CD4-positive, alpha-beta T cell treated with Interferon gamma for 1 hour (primary cell): Measurements from ENCODE around the gene CCDC60.

Source experiments
- DNase-seq: peaks from one replicate; pipeline ENCODE4 v3.0.0-alpha.2; 2020

CCDC60 gene

DNA sequence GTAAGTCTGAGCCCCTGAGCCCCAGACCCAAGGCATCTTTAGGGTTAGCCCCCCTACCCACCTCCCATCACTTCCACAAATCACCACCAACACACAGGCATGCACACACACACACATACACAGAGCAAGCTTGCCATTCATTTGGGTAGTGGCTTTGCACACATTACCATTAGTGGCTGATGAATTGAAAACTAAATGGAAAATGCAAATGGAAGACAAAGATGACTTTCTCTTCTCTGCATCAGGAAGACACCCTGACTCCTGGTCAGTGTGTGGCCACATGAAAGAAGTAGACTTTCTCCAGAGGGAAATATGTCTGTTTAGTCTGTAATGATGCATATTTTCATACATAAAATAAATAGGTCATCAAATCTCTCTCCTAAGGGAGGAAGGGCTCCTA, 55.2 kb downstream of the CCDC60 start:
- DNase-seq: no peak

DNA sequence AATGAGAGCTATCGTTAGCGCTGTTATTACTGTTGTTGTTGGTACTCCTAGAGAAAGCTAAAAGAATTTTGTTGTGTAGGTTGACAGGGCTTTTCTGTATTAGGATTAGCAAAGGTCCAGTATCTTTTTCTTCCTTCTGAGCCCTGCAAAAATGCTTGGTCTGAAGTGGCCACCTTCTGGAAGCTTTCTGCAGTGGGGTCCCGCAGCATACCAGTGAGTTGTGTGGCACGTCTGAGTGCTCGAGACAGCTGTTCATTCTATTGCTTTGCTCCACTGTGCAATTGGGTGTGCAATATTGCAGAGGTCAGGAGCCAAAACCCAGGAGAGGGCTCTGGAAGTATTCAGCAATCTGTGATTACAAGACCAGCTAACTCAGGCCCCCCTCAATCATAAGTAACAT, 57.1 kb downstream of the CCDC60 start:
- DNase-seq: no peak

DNA sequence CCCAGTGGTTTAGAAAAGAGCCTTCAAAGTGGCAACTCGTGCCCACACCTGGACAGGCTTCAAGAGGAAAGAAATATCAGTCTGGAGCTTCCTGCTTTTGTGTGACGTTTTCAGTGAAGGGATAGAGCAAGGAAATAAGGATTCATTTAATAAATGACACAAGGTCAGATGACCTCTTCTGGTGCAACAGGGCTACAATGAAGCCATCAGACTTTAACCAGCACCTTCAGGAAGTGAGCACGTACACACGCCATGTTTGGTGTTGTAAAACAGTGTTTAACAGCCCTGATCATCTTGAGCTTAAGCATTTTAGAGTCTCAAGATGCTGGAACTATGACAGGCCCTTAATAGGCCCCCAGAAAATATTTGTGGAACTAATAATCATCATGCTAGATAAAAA, 59.1 kb downstream of the CCDC60 start:
- no peak for DNase-seq

DNA sequence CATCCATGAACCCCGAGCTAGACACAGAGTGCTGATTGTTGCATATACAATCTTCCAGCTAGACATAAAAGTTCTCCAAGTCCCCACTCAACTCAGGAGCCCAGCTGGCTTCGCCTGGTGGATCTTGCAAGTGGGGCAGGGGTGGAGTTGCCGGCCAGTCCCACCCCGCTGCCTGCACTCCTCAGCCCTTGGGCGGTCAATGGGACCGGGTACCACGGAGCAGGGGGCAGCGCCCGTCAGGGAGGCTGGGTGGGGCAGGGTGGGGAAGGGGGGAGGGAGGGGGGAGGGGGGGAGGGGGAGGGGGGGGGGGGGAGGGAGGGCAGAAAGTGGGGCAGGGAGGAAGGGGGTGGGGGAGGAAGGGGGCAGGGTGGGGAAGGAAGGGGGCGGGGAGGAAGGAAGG, 63.0 kb downstream of the CCDC60 start:
- no peak for DNase-seq

DNA sequence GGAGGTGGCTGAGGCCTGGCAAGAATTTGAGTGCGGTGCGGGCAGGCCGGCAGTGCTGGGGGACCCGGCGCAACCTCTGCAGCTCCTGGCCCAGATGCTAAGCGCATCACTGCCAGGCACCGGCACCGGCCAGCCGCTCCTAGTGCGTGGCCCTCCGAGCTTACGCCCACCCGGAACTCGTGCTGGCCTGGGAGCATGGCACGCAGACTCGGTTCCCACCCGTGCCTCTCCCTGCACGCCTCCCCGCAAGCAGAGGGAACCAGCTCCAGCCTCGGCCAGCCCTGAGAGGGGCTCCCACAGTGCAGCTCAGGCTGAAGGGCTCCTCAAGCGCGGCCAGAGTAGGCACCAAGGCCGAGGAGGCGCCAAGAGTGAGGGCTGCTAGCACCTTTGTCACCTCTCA, 63.7 kb downstream of the CCDC60 start:
- no peak for DNase-seq

DNA sequence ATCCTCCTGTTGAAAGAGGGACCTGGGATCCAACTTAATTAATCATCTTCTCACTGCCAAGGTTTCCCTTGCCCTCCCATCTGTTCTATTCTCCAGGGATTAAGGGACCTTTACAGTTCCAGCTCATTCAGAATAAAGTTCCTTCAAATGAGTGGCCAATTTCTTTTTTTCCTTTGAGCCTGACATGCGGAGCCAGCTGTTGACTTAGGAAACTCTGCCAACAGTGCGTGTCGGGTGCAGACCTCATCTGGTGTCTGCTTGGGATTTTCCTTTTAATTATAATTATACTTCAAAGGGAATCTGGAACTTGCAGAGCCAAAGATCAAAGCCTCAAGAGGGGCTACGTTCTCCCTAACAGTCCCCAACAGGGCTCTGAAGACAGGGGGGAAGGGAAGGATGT, 64.8 kb downstream of the CCDC60 start:
- DNase-seq: no peak

DNA sequence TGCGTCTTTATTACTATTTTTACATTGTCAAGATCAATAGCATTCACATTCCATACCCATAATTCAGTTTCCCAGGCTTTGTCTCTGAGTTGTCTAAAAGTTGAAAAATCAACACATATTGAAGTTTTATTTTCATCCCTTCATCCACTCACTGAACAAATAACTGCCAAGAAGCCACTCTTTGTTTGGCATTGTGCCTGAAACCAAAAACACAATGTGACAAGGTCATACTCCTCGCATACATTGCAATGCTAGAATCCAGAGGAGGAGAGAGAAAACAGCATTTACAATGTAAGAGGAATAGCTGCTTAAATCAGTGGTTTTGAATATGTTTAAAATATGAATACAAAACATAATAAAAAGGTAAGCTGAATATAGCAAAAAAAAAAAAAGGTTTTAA, 71.8 kb downstream of the CCDC60 start:
- no peak for DNase-seq

DNA sequence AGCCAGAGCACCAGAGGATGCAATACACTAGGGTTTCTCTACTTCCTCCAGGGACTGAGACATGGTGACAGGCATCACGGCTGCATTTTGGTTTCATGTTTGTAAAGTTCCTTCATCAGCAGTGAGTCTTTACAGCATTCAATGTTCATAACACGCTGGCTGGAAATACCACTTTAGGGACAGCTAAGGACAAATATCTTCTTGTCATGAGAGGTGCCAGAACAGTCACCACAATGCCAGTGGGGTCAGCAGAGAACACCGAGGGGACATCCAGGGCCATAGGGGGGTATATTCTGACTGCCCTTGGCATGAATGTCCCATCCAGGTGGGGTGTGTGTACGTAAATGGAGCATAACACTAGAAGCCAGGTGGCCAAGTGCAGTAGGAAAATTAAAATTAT, 72.3 kb downstream of the CCDC60 start:
- no peak for DNase-seq

DNA sequence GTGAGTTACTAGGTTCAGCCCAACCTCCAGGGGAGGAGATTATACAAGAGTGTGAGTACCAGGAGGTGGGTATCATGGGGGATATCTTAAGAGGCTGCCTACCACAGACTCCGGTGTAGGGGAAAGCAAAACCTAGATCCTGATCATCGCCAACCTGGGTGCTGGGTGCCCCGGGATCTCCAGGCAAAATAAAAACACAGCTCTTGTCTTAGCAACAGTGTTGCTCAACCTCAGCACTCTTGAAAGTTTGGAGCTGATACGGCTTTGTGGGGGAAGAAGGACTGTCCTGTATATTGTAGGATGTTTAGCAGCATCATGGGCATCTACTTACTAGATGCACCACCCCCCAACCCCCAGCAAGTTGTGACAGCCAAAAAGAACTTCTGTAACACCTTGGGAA, 74.5 kb downstream of the CCDC60 start:
- DNase-seq: no peak

DNA sequence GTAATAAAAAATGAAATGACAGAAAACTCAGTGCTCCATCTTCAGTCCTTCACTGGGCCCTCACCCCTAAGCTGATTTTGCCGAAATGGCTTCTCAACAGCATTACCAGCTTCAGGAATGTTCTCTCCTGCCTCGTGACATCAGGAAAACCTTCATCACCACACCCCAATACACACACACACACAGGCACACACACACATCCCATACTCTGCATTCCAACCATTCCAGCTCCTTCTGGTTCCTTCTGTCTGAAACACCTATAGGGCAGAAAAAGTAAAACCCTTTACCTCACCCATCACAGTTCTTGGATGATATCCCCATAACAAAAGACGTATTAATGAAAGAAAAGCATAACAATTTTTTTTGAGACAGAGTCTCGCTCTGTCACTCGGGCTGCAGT, 75.9 kb downstream of the CCDC60 start:
- no peak for DNase-seq

DNA sequence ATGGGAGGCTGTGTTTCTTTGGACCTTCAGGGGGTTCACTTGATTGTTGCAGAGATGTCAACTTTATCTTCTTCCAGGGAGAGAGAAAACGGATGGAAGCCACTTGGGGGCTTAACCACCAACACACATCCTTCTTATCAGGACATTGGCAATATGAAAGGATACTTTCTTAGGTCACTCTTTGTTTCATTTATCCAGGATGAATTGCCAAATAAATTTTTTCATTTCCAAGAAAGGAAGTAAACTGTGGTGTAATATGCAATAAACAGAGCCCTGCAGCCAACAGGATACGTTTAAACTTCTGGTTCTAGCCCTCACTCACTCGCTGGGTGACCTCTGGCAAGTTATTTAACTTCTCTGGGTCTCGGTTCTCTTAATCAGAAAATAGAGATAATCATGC, 77.8 kb downstream of the CCDC60 start:
- DNase-seq: no peak

DNA sequence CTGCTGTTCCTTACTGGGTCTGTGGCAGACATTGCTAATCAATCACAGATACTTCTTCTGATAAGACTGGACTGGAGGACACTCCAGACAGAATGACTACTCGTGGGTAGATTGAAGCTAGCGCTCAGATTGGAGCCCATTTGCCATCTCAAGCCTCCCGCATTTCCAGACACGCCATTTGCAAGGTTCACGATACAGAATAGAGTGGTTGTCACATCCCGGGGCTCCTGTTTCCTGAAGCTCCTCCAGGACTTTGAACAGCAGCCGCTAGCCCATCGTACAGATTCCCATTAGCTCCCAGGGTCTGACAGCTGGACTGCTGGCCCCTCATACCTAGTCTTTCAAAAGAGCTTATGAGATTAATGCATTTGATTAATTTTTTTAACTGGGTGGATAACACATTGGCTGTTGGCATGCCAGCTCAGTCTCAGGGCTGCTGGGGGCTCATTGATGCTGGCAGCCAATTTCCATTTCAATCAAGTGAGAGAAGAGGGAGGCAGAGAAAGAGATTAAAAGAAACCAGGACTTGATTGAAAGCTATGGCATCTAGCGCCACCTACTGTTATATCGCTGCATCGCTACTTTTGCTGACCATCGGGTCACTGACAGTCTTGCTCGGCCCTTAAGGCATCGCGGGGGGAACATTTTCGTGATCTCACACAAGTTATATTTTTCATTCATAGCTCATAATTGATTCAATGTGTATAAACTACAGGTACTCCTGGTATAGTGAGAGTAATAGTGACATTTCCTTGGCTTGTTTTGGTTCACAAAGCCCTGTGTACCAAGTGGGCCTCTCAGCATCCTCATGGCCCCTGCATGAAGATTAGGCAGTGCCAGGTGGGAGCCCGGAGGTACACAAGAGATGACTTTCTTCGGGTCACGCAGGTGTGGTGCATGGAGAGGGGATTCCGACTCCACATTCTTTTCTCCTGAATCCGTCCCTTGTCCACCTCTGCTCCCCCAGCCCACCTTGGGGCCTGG, 78.6 kb downstream of the CCDC60 start:
- DNase-seq: no peak

DNA sequence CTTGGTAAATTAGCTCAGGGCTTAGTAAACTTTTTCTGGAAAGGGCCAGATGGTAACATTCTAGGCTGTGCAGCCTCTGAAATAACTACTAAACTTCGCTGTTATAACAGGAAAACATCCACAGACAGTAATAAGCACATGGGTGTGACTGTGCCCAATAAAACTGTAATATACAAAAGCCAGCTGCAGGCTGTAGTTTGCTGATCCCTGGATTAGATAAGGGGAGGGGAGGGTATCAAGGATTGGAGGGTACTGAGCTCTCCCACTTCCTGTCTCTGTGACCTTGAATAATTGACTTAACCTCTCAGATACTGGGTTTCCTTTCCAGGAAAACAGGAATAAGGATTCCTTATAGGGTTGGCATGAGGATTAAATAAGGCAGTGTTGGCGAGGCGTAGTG, 81.2 kb downstream of the CCDC60 start:
- DNase-seq: no peak

DNA sequence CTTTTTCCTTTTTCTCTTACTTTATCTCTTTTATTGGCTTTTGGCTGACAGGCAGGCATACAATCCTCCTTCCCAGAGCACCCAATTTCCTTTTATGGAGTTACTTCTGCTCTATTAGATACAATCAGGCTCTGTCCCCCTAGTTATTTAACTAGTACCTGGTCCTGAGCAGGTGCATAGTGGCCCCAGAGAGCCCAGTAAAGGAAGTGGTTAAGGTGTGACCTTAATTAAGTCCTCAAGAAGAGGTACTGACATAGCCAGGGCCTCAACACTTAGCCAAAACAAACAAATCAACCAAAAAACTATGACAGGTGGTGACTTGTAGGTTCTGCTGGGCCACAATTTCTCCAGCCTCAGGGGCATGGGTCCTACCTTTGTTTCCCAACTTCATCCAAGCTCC, 82.9 kb downstream of the CCDC60 start:
- DNase-seq: no peak

DNA sequence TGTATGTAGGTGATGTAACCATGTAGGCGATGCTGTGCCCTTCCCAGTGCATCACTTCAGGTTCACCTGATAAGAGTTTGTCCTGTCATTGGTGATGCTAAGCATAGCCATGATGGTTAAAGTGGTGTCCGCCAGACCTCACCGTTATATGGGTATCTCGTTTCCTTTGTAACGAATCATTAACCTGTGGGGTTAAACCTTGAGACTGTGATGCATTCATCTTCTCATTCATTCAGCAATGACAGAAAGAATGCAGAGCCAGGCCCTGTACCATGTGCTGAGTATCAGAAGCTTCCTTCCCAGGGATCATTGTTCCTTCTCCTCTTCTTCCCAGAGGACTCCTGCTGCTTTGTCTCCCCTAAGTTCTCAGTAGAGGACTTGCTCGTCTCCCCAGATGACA, 84.9 kb downstream of the CCDC60 start:
- no peak for DNase-seq

DNA sequence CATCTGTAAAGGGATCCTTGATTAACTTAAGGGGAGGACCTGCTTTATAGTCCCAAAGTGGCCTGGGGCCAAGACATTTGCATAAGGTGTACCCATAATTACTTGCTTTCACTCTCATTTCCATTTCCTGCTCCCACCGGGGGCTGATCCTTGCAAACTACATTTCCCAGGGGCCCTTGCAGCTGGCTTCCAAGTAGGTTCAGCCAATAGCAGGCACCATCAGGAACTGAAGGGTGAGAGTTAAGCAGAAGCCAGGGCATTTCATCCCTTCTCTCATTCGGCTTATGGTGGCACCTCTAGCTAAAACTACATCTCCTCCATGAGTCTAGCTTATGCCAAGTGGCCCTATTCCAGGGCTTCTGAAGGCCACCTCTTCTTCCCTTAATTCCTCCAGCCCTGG, 88.8 kb downstream of the CCDC60 start:
- no peak for DNase-seq

DNA sequence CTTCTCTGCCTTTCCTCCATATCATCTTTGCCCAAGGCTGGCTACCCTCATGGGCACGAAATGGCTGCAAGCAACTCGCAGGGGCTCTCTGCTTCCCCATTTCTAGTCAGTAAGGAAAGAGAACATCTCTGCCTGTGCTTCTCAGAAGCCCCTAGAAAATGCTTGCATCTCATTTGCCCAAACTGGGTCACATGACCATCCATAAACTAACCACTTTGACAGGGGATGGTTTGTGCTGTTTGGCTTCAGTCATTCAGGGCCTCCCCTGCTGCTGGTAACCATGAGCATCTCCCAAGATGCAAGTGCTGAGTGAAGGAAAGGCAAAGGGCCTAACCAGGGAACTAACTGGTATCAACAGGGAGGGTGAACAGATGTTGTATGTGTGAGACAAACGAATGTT, 91.1 kb downstream of the CCDC60 start:
- no peak for DNase-seq

DNA sequence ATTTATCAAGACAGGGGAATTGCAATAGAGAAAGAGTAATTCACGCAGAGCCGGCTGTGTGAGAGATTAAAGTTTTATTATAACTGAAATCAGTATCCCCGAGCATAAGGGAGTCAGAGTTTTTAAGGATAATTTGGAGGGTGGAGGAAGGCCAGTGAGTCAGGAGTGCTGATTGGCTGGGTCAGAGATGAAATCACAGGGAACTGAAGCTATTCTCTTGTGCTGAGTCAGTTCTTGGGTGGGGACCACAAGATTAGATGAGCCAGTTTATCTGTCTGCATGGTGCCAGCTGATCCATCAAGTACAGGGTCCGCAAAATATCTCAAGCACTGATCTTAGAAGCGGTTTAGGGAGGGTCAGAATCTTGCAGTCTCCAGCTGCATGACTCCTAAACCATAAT, 96.6 kb downstream of the CCDC60 start:
- DNase-seq: no peak

DNA sequence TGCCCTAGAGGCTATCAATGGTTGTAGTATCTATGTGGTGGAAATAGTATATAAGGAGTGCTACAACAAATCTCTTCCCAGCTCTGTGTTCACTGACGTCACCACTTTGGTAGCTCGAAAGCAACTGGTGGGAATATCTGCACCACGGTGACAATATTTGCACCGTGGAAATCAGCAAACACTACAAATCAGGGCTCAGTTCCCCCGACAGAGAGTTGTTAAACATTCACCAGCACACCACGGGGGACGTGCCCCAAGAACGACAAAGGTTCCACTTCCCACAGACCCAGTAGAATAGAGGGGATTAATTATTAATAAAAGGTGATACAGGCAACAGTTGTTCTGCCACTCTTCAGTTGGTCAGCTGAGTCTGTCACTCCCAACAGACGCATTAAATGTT, 98.4 kb downstream of the CCDC60 start:
- no peak for DNase-seq

DNA sequence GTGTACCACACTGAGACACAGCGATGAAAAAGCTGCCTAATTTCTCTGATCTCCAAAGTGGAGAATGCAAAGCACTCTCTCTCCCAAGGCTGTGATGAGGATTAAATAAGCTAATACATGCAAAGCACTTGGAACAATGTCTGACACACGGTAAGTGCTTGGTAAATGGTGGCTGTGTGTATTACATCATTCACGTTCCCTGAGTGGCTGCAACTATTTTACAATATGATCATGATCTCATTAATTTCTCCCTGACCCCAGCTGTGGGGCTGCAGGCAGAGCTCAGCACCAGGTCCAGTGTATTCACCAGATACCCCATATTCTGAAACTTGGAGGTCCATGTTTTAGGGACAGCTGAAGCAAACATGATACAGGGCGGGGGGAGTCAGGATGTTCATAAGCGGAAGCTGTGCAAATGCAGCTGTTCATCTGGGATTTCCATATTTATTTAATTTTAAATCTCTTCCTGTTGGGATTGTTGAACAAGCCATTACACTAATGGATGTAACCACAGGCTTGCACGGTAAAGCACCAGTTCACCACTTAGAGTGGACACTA, 106.4 kb downstream of the CCDC60 start:
- DNase-seq: no peak

DNA sequence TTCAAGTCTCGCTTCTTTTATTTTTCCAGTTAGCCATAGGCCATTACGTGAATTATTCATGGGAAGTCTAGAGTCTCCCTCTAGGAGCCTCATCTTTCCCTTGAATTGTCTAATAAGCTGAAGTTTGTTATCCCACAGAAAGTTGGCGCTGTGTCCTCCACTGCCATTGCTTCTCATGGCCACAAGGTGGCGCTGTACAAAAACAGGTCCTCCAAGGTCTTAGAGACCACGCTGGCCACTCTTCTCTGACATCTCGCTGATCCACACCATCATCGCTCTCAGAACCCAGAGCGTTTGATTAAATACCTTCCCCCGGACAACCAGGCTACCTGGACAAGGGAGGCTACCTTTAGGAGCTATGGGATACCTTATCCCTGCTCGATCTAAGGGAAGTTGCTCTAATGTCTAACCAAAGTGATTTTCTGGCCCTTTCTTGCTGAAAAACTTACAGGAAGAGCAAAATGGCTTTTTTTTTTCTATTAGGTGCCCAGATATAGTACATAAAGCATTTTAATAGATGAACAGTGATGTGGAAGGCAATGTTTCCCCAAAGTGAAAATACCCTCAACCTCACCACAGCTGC, 110.0 kb downstream of the CCDC60 start:
- DNase-seq: no peak

DNA sequence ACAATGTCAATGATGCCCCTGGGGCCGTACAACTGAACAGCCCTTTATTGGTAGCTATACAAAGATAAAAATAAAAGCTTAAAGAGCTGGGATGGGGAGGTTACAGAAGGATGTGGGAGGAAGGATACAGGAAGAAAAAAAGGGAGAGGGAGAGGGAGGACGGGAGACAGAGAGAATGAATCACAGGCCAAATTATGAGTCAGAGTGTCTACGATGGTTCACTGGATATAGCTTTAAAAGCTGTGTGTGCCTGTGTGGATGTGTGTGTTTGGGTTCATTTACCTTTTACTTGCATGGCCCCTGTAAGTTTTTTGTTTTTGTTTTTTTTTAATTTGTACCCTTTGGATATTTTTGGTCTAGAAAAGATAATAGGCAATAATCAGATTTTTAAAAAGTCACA, 111.9 kb downstream of the CCDC60 start:
- DNase-seq: no peak

DNA sequence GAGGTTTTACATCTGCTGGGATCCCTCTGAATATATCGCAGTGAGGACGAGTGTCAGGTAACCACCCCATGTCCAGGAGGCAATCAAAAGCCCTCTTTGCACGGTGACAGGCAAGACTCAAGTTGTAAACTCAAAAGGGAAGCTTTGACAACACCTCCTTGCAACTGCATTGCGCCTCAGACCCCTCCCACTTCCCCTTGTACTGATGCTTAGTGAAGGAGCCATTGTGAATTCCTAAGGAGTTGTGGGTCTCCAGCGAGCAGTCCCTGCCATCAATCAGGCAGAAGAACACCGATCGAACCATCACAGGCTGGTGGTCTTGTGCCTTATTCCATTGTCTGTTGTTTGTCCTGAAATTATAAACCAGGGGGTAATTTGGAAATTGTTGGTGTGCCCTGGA, 112.6 kb downstream of the CCDC60 start:
- no peak for DNase-seq

DNA sequence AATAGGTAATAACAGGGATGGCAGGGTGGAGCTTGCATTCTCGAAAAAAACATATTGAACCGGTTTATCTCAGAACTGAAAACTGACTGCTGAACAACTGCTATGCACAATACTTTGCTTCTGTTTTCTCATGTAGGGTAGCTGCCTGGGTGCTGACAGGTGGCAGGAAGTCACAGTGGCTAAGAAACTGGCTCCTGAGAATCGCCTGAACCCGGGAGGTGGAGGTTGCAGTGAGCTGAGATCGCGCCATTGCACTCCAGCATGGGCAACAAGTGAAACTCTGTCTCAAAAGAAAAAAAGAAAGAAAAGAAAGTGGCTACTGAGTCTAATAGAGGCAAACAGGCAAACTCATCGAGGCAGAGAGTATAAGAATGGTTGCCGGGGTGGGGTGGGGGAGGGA, 113.1 kb downstream of the CCDC60 start:
- DNase-seq: no peak
